Measurements from ENCODE around the gene FILIP1. TPM values are rescaled to one million over a fixed set of nuclear protein-coding genes. Genes with fewer than 3 reads are reported as not detected.
"Not testable (repeated sequence)": the region's sequence is repeated elsewhere in the genome, so short reads cannot be mapped to it uniquely, and the experiment has no call there.

Gene FILIP1
- polyA plus RNA-seq, 3 donors: not detected

- Mint-ChIP-seq H3K4me3 (no peak overlapping the region), H3K9me3 (peaks cover 0 to 7% (median 2%) of the 10 kb centered on the region in 7 donors), H3K27me3 (ENCODE audit: low read depth in 3 of 3) (peaks cover 0 to 2% (median 0%) of the 10 kb centered on the region in 3 donors), H3K27ac (no peak overlapping the region), H3K4me1 (no peaks in the 10 kb centered on the region), H3K36me3 (no peaks in the 10 kb centered on the region)
- Histone ChIP-seq H3K9me3 (replicated peaks in 1 of 2; ENCODE audit: control insufficient read depth in 1 of 2, insufficient read depth in 1 of 2, low read length in 2 of 2) (no peaks in the 10 kb centered on the region), H3K4me1 (ENCODE audit: control insufficient read depth in 1 of 2, insufficient read depth in 2 of 2, low read length in 2 of 2) (no peaks in the 10 kb centered on the region), H3K9ac (ENCODE audit: insufficient read depth, low read length, poor library complexity, severe bottlenecking) (no peak overlapping the region), H4K20me1 (ENCODE audit: insufficient read depth, low read length) (no peaks in the 10 kb centered on the region), H3K27me3 (ENCODE audit: control insufficient read depth in 2 of 2, insufficient read depth in 2 of 2, low read length in 2 of 2) (no peaks in the 10 kb centered on the region), H3K4me2 (replicated peaks; ENCODE audit: extremely low read depth, low read length, poor library complexity, severe bottlenecking) (no peak overlapping the region), H3K36me3 (replicated peaks in 1 of 2; ENCODE audit: control insufficient read depth in 1 of 2, insufficient read depth in 2 of 2, low read length in 2 of 2) (no peaks in the 10 kb centered on the region), H3K27ac (ENCODE audit: low read depth in 1 of 2, low read length in 2 of 2) (no peak overlapping the region), H3K79me2 (ENCODE audit: insufficient read depth, low read length) (no peaks in the 10 kb centered on the region), H2AFZ (ENCODE audit: insufficient read depth, low read depth, low read length, poor library complexity, severe bottlenecking) (no peak overlapping the region), H3K4me3 (replicated peaks in 1 of 3; ENCODE audit: low read depth in 2 of 3, low read length in 3 of 3) (no peak overlapping the region)
- no peak for TF ChIP-seq CTCF (IDR thresholded peaks at IDR 0.05)
- intact Hi-C loops (cut with micrococcal nuclease): no loop called here
- DNase-seq: no peak
- 94% methylated on average over 3 of the region's 4 CpGs for WGBS (ENCODE audit: insufficient coverage)
Measured at GRCh38 chr6:75414445-75415021, 79.1 kb downstream of the FILIP1 start.

- Histone ChIP-seq H3K27ac (ENCODE audit: low read depth in 1 of 2, low read length in 2 of 2) (no peak overlapping the region), H2AFZ (ENCODE audit: insufficient read depth, low read depth, low read length, poor library complexity, severe bottlenecking) (no peak overlapping the region), H3K36me3 (replicated peaks in 1 of 2; ENCODE audit: control insufficient read depth in 1 of 2, insufficient read depth in 2 of 2, low read length in 2 of 2) (no peaks in the 10 kb centered on the region), H3K27me3 (ENCODE audit: control insufficient read depth in 2 of 2, insufficient read depth in 2 of 2, low read length in 2 of 2) (no peaks in the 10 kb centered on the region), H3K79me2 (ENCODE audit: insufficient read depth, low read length) (no peaks in the 10 kb centered on the region), H3K4me3 (replicated peaks in 1 of 3; ENCODE audit: low read depth in 2 of 3, low read length in 3 of 3) (no peak overlapping the region), H3K4me2 (replicated peaks; ENCODE audit: extremely low read depth, low read length, poor library complexity, severe bottlenecking) (no peak overlapping the region), H3K9me3 (replicated peaks in 1 of 2; ENCODE audit: control insufficient read depth in 1 of 2, insufficient read depth in 1 of 2, low read length in 2 of 2) (no peaks in the 10 kb centered on the region), H3K4me1 (ENCODE audit: control insufficient read depth in 1 of 2, insufficient read depth in 2 of 2, low read length in 2 of 2) (no peaks in the 10 kb centered on the region), H4K20me1 (ENCODE audit: insufficient read depth, low read length) (no peaks in the 10 kb centered on the region), H3K9ac (ENCODE audit: insufficient read depth, low read length, poor library complexity, severe bottlenecking) (no peak overlapping the region)
- H3K9me3 Mint-ChIP-seq: peaks cover 0 to 9% (median 2%) of the 10 kb centered on the region in 7 donors
- no peaks in the 10 kb centered on the region for H3K36me3 Mint-ChIP-seq
- no peak for DNase-seq
- intact Hi-C loops (cut with micrococcal nuclease): no loop called here
- WGBS (ENCODE audit: insufficient coverage): no CpG with 5 or more reads among the region's 3 CpGs
- no peak for TF ChIP-seq CTCF (IDR thresholded peaks at IDR 0.05)
- H3K27ac Mint-ChIP-seq: no peak overlapping the region
- H3K4me1 Mint-ChIP-seq: no peaks in the 10 kb centered on the region
- peaks cover 0 to under 1% (median 0%) of the 10 kb centered on the region in 3 donors for H3K27me3 Mint-ChIP-seq (ENCODE audit: low read depth in 3 of 3)
- H3K4me3 Mint-ChIP-seq: no peak overlapping the region
Measured at GRCh38 chr6:75412969-75413662, 80.5 kb downstream of the FILIP1 start.

DNA sequence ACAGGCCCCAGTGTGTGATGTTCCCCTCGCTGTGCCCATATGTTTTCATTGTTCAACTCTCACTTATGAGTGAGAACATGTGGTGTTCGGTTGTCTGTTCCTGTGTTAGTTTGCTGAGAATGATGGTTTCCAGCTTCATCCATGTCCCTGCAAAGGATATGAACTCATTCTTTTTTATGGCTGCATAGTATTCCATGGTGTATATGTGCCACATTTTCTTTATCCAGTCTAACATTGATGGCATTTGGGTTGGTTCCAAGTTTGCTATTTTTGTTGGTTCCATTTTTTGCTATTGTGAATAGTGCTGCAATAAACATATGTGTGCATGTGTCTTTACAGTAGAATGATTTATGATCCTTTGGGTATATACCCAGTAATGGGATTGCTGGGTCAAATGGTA is 83.0 kb downstream of the FILIP1 start:
- H3K27ac Mint-ChIP-seq; H3K4me3 ChIP-seq (replicated peaks in 1 of 3; ENCODE audit: low read depth in 2 of 3, low read length in 3 of 3); intact Hi-C loops (cut with micrococcal nuclease); H3K79me2 ChIP-seq (ENCODE audit: insufficient read depth, low read length); H3K27me3 Mint-ChIP-seq (ENCODE audit: low read depth in 3 of 3); H3K4me1 Mint-ChIP-seq; H4K20me1 ChIP-seq (ENCODE audit: insufficient read depth, low read length); H3K27me3 ChIP-seq (ENCODE audit: control insufficient read depth in 2 of 2, insufficient read depth in 2 of 2, low read length in 2 of 2); H3K4me3 Mint-ChIP-seq; H3K36me3 ChIP-seq (replicated peaks in 1 of 2; ENCODE audit: control insufficient read depth in 1 of 2, insufficient read depth in 2 of 2, low read length in 2 of 2); H3K9ac ChIP-seq (ENCODE audit: insufficient read depth, low read length, poor library complexity, severe bottlenecking); H3K36me3 Mint-ChIP-seq; H3K27ac ChIP-seq (ENCODE audit: low read depth in 1 of 2, low read length in 2 of 2); H3K4me2 ChIP-seq (replicated peaks; ENCODE audit: extremely low read depth, low read length, poor library complexity, severe bottlenecking); DNase-seq; H3K9me3 Mint-ChIP-seq; H3K4me1 ChIP-seq (ENCODE audit: control insufficient read depth in 1 of 2, insufficient read depth in 2 of 2, low read length in 2 of 2); H3K9me3 ChIP-seq (replicated peaks in 1 of 2; ENCODE audit: control insufficient read depth in 1 of 2, insufficient read depth in 1 of 2, low read length in 2 of 2); H2AFZ ChIP-seq (ENCODE audit: insufficient read depth, low read depth, low read length, poor library complexity, severe bottlenecking): not testable (repeated sequence)
- no CpG with 5 or more reads among the region's 2 CpGs for WGBS (ENCODE audit: insufficient coverage)
